Smooth muscle cell (in vitro differentiated cells): ENCODE data around the gene SGMS1. TPM values are rescaled to one million over a fixed set of nuclear protein-coding genes. Genes with fewer than 3 reads are reported as not detected.

ENCODE experiments used
- DNase-seq: peaks from one replicate; lab custom pipeline; 2025; ENCODE audit not compliant: unreplicated experiment; lab: John Stamatoyannopoulos, UW
- H2AFZ ChIP-seq: fragments of 200-600 bp; sonication (generic); 2 replicates; pipeline ENCODE4 v1.6.0; 2016; ENCODE audit warnings: antibody characterized with exemption, low read depth, mild to moderate bottlenecking
- H3F3A ChIP-seq: fragments of 200-600 bp; sonication (generic); 2 replicates; pipeline ENCODE4 v1.6.0; 2017; ENCODE audit warnings: antibody characterized with exemption, low read depth
- H3K27ac ChIP-seq: fragments of 200-600 bp; sonication (generic); 2 replicates; pipeline ENCODE4 v1.5.1; 2016; ENCODE audit warnings: low read depth, mild to moderate bottlenecking
- H3K27me3 ChIP-seq: fragments of 200-600 bp; sonication (generic); 2 replicates; pipeline ENCODE4 v1.6.1; 2016; ENCODE audit warnings: low read depth, mild to moderate bottlenecking
- H3K36me3 ChIP-seq: fragments of 200-600 bp; sonication (generic); 2 replicates; pipeline ENCODE4 v1.5.1; 2016; ENCODE audit warnings: low read depth
- H3K4me1 ChIP-seq: fragments of 200-600 bp; sonication (generic); 2 replicates; pipeline ENCODE4 v1.5.1; 2016; ENCODE audit warnings: low read depth
- H3K4me2 ChIP-seq: fragments of 200-600 bp; sonication (generic); 2 replicates; pipeline ENCODE4 v1.6.0; 2016; ENCODE audit warnings: mild to moderate bottlenecking
- H3K4me3 ChIP-seq: fragments of 200-600 bp; sonication (generic); 2 replicates; pipeline ENCODE4 v1.5.1; 2016; ENCODE audit warnings: mild to moderate bottlenecking
- H3K79me2 ChIP-seq: fragments of 200-600 bp; sonication (generic); 2 replicates; pipeline ENCODE4 v1.6.0; 2016; ENCODE audit warnings: low read depth, mild to moderate bottlenecking
- H3K9ac ChIP-seq: fragments of 200-600 bp; sonication (generic); 2 replicates; pipeline ENCODE4 v1.6.0; 2016; ENCODE audit warnings: low read depth
- H3K9me3 ChIP-seq: fragments of 200-600 bp; sonication (generic); replicated peaks from 2 replicates; pipeline ENCODE4 v1.5.1; 2016; ENCODE audit warnings: low read depth
- H4K20me1 ChIP-seq: fragments of 200-600 bp; sonication (generic); 2 replicates; pipeline ENCODE4 v1.6.0; 2016; ENCODE audit warnings: low read depth
- WGBS: methylation state at CpG from one replicate; pipeline ENCODE4 v1.1.7; 2016; ENCODE audit warnings: low lambda C conversion rate; 5-methylcytosine and 5-hydroxymethylcytosine counted together
- polyA plus RNA-seq: library from polyadenylated mRNA; unstranded; fragments of >200 nt; fragmentation: Nextera tagmentation; extraction: Ambion mirVana; gene quantifications from 2 replicates; pipeline ENCODE4 v1.2.1, GENCODE V29; 2016
- total RNA-seq: library from RNA; depleted of rRNA; stranded (reverse); fragments of >200 nt; gene quantifications from 2 replicates; pipeline ENCODE4 v1.2.3, GENCODE V29; 2014
- TF ChIP-seq, protein P1 (sequence below): fragments of 200-600 bp; sonication (generic); IDR thresholded peaks from 2 replicates; pipeline ENCODE4 v1.5.1; 2017; ENCODE audit warnings: borderline replicate concordance, mild to moderate bottlenecking, antibody characterized with exemption; ENCODE audit not compliant: insufficient read depth, poor library complexity, severe bottlenecking

SGMS1 gene
- total and polyA plus RNA-seq, 2 experiments from 2014 or later: 4.0 to 14.3 TPM

DNA sequence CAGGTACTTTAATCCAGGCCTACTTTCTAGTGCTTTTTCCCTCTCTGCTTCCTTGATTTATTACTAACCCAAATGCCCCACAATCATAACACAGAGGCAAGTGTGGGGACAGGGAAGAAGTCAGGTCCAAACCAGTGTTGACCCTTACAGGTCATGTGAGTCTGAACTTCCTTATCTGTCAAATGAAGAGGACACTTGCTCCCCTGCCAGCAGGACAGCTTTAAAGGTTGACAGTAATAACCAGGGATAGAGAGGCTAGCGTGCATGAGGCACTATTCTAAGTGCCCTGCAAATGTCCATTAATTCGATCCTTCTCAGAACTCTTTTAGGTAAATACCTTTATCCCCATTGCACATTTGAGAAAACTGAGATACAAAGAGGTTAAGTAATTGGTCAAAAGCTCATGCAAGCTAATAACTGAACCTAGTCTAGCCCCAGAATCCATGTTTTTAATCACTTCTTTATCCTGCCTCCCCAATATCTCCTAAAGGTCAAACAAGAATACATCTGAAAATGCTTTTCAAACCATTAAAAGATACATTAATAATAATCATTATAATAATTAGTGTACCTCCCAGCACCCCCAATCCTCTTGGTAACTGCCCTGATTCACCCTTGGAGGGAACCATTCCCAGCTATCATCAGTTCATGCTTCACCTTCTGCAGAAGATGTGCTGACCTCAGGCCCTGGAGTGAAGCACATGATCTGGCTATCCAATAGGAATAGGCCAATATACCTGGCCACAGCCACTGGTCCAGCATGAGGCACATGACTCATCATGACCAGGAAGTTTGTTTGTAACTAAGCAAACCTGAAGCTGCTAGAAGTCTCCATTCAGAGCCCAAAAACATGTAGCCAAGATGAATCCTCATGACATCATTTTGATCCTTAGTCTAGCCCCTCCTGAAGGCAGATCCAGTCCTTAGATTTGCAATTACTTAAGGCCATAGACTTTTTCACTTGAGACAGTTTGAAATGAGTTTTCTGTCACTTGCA, 40.7 kb downstream of the SGMS1 start:
- no peak overlapping the region for H2AFZ ChIP-seq
- H3K27me3 ChIP-seq: no peaks in the 10 kb centered on the region
- no peak for DNase-seq
- no peaks in the 10 kb centered on the region for H3F3A ChIP-seq
- TF ChIP-seq, protein P1, sequence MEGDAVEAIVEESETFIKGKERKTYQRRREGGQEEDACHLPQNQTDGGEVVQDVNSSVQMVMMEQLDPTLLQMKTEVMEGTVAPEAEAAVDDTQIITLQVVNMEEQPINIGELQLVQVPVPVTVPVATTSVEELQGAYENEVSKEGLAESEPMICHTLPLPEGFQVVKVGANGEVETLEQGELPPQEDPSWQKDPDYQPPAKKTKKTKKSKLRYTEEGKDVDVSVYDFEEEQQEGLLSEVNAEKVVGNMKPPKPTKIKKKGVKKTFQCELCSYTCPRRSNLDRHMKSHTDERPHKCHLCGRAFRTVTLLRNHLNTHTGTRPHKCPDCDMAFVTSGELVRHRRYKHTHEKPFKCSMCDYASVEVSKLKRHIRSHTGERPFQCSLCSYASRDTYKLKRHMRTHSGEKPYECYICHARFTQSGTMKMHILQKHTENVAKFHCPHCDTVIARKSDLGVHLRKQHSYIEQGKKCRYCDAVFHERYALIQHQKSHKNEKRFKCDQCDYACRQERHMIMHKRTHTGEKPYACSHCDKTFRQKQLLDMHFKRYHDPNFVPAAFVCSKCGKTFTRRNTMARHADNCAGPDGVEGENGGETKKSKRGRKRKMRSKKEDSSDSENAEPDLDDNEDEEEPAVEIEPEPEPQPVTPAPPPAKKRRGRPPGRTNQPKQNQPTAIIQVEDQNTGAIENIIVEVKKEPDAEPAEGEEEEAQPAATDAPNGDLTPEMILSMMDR: no peak
- peaks cover 9% of the 10 kb centered on the region for H4K20me1 ChIP-seq
- H3K4me2 ChIP-seq: no peak overlapping the region
- H3K4me3 ChIP-seq: no peak overlapping the region
- no peaks in the 10 kb centered on the region for H3K79me2 ChIP-seq
- WGBS: 100% methylated on average over 2 of the region's 2 CpGs
- no peak overlapping the region for H3K27ac ChIP-seq
- H3K4me1 ChIP-seq: peaks cover 5% of the 10 kb centered on the region
- no peaks in the 10 kb centered on the region for H3K9me3 ChIP-seq
- H3K9ac ChIP-seq: no peak overlapping the region
- no peaks in the 10 kb centered on the region for H3K36me3 ChIP-seq

DNA sequence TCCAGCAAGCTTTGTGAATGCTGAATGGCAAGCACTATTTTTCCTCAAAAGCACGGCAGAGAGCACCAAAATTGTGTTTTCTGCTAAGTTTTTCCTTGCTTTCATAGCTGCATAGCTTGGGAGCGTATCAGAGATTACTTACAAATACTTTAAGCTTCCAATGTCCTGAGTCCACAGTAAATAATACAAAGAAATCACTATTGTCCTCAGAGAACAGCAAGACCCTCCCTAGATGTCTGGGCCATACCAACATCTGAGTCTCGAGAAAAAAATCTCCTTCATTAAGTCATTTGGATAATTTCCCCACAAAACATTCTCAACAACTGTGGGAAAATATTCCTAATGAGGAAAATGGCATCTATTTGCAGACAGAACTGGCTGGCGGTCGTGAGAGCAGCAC, 41.7 kb downstream of the SGMS1 start:
- no peak overlapping the region for H2AFZ ChIP-seq
- no peaks in the 10 kb centered on the region for H3F3A ChIP-seq
- H3K27me3 ChIP-seq: no peaks in the 10 kb centered on the region
- WGBS: 72% methylated on average over 5 of the region's 5 CpGs
- H3K4me2 ChIP-seq: no peak overlapping the region
- H3K36me3 ChIP-seq: no peaks in the 10 kb centered on the region
- TF ChIP-seq, protein P1: no peak
- no peak for DNase-seq
- H3K4me1 ChIP-seq: peaks cover 7% of the 10 kb centered on the region
- no peak overlapping the region for H3K27ac ChIP-seq
- H3K9me3 ChIP-seq: no peaks in the 10 kb centered on the region
- H4K20me1 ChIP-seq: peaks cover 19% of the 10 kb centered on the region
- no peaks in the 10 kb centered on the region for H3K79me2 ChIP-seq
- no peak overlapping the region for H3K4me3 ChIP-seq
- H3K9ac ChIP-seq: no peak overlapping the region

DNA sequence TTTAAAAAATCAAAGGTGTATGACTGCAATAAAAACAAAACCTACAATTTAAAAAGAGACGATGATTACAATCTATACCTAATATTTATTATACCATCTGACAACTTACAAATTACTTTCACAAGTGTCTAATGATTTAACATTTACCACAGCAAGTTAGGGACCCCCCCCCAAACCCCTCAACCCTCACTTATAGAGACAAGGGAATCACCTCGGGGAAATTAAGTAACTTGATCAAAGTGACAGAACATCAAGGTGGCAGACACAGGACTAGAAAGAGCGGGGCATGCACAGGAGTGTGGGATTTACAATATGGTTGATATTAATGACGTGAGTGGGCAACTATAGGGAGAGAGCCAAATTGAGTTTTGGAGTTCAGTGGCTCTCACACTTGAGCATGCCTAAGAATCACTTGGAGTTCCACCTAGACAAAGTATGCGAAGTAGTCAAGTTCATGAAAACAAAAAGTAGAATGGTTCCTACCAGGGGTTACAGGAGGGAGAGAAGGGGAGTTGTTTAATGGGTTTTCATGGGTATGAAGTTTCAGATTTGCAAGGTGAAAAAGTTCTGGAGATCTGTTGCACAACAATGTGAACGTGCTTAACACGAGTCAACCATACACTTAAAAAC, 43.4 kb downstream of the SGMS1 start:
- Histone ChIP-seq H3K4me1 (peaks cover 7% of the 10 kb centered on the region), H4K20me1 (peaks cover 29% of the 10 kb centered on the region), H3K4me3 (no peak overlapping the region), H3K79me2 (no peaks in the 10 kb centered on the region), H3K36me3 (no peaks in the 10 kb centered on the region), H3K27me3 (no peaks in the 10 kb centered on the region), H3K9ac (no peak overlapping the region), H3K27ac (no peak overlapping the region), H3K9me3 (no peaks in the 10 kb centered on the region), H3F3A (peaks cover 4% of the 10 kb centered on the region), H2AFZ (no peak overlapping the region), H3K4me2 (no peak overlapping the region)
- DNase-seq: no peak
- 90% methylated on average over 7 of the region's 7 CpGs for WGBS
- TF ChIP-seq, protein P1: no peak
